Inferior parietal cortex (tissue), 1 donor: ENCODE results near the gene FXR1.
"Not testable (repeated sequence)": the region's sequence is repeated elsewhere in the genome, so short reads cannot be mapped to it uniquely, and the experiment has no call there.

ENCODE experiments used
- DNase-seq: peaks from one replicate; pipeline ENCODE4 v3.0.0-alpha.2; 2016; ENCODE audit errors: extremely low spot score

Gene FXR1

DNA sequence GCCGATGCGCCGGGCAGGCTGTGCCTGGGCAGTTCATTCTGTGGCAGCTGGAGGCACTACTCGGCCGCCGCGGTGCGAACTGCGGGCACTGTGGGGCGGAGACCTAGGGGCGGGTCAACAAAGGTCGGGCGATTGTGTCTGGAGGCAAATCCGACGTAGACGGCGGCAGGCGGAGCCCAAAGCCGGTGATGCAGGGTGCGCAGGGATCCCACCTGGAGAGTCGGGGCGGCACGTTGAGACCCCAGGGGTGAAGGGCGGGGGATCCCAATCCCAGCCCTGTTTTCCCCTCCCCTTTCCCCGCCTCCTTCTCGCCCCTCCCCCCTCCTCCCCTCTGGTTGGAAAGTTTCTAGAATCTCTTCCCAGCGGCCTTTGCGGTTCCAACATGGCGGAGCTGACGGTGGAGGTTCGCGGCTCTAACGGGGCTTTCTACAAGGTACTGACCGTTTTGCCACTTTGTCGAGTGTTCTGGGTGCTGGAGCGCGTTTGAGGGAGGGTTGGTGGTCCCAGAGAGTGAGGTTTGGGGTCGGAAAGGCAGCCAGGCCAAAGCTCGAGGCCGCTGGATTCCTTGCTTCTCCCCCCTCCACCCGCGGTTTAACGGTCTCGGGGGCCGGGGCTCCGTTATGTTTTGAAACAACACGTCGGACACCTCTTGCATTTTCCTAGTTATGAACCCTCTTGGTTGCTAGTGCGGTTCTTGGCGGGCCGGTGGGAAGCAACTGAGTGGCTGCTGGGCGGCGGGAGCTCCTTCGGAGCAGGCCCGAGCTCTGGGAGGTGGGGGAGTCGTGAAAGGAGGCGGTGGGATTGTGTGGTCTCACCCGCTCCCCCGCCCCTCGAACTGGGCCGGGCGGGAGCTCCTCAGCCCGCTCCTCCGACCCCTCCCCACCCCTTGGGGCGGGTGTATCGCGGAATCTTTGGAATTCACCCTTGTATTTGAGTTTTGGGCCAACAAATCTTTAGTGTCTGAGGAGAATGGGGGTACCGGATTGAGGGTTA lies at the start of gene FXR1:
FXR1 (plus strand) TSS at position 367 of the 993 bp plus-strand sequence; CDS start at position 383, 16 bp downstream.
- DNase-seq, result peak; percentile 81

GRCh38 chr3:180870008-180870699 lies 42.3 kb upstream of the FXR1 start:
- DNase-seq, result no peak

- peak; percentile 13 for DNase-seq
Observed at GRCh38 chr3:180871901-180872300, 40.6 kb upstream of the FXR1 start.

- DNase-seq, result not testable (repeated sequence)
Observed at GRCh38 chr3:180872430-180872829, 40.0 kb upstream of the FXR1 start.

- no peak for DNase-seq
Observed at GRCh38 chr3:180875124-180875698, 37.3 kb upstream of the FXR1 start.

DNA sequence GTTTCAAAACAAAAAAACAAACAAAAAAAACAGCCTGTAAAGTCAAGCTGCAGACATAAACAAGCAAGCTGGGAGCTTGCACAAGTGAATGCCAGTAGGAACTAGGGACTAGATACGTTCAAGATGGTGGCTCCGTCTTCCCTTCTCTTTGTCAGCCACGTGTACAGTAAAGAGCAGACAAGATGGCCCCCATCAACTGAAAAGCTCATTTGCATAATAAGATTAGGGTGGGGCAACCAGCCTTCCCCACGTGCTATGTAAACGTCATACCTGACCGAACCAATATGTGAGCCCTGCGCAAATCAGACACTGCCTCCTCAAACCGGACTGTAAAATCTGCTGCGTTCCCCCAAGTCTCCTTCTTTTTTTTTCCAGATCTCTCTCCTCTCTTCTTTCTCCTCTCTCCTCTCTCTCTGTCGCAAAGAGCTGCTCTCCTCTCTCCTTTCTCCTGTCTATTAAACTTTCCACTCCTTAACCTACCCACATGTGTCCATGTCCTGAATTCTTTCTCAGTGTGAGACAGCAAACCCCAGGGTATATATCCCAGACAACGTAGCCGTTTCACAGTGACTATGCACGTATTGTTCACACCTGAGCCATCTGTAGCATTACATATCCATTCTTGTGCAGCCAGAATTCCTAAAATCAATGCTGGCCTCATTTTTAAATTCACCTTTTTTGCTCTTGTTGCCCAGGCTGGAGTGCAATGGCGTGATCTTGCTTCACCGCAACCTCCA lies 31.2 kb upstream of the FXR1 start:
- no peak for DNase-seq

GRCh38 chr3:180882115-180882514 lies 30.4 kb upstream of the FXR1 start:
- DNase-seq, result no peak

DNA sequence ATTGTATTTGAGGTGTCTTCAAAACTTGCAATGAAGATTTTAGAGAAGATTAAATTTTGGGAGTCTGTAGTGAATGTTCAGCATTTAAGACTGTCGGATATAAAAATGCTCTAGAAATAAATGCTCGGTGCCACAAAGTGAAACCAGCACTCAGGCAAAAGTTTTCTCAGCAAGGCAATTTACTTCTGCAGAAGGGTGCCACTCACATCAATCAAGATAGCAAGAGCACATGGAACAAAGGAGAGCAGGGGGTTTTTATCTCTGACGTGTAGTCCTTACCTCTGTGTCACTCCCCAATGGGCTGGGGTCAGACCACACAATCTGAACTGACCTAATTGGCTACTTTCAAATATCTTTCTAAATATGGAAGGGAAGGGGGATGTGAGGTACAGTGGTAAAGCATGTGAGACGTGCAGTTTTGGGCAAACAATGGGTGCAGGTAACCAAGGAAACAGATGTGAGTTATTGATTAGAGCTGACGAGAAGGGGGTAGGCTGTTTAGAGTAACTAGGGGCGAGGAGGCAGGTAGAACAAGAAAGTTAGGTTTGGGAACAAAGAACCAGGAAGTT lies 23.4 kb upstream of the FXR1 start:
- no peak for DNase-seq

DNA sequence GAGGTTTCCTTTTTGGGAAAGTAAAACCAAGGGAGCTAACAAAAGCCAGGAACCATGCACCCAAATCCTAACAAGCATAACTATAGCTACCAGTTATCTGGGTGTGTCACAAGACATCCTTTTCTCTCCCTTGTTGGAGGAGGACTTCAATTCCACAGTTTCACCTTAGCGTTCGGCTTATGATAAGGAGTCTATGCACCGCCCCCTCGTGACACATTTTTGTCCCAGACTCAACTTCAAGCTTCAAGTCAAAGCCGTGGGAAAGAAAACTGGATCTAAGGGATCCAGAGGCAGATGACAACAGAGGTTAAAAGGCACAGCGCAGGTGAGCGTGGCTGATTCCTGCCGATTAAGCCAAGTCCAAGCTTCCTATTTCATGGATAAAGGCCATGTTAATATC lies 13.9 kb upstream of the FXR1 start:
- no peak for DNase-seq

- DNase-seq, result no peak
Observed at GRCh38 chr3:180909369-180910127, 2.9 kb upstream of the FXR1 start.

- no peak for DNase-seq
Observed at GRCh38 chr3:180910823-180911222, 1.6 kb upstream of the FXR1 start.

DNA sequence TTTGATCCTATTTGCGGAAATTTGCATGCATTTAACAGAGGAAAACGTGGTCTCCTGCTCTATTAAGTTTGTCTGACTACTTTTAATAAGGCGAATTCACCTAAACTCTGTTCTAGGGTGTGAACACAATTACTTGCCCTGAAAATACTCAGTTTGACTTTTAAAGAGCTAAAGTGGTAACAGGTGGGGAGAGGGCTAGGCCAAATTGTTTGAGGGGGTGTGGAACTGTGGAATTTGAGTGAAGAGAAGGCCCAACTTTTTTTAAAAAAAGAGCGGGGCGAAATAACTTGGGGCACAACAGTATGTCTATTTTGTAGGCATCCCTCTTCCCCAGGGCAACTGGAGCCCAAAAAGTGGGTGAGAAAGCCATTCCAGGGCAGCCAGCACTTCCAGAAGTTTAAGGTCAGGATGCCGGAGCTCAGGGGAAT lies 580 bp upstream of the FXR1 start:
- DNase-seq, result no peak

- DNase-seq, result peak; percentile 8
Observed at GRCh38 chr3:180913581-180914404, 1.3 kb downstream of the FXR1 start.

DNA sequence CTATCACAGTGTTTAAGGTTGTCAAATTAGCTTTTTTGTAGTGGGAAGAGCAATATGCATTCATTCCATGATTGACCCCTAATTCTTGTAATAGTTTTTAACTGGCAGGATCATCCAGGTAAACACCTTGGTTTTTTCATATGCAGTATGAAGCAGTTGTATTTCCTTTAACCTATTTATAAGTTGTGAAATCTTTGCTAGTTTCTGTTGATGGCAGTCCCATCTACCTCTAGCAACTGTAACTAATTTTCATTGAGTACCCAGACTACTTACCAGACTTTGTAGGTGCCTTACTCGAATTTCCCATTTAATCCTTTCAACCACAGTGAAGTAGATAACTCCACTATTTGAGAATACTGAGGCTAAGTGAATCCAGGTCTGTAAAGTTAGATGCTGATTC lies 6.1 kb downstream of the FXR1 start:
- no peak for DNase-seq

GRCh38 chr3:180922242-180922641 lies 9.8 kb downstream of the FXR1 start:
- no peak for DNase-seq

GRCh38 chr3:180923561-180923960 lies 11.1 kb downstream of the FXR1 start:
- no peak for DNase-seq

- DNase-seq, result no peak
Observed at GRCh38 chr3:180926526-180926925, 14.1 kb downstream of the FXR1 start.

- DNase-seq, result no peak
Observed at GRCh38 chr3:180929376-180929775, 16.9 kb downstream of the FXR1 start.

- no peak for DNase-seq
Observed at GRCh38 chr3:180930526-180930925, 18.1 kb downstream of the FXR1 start.

- no peak for DNase-seq
Observed at GRCh38 chr3:180932819-180933218, 20.3 kb downstream of the FXR1 start.
